ENCODE results near the gene NOL8.

DNA sequence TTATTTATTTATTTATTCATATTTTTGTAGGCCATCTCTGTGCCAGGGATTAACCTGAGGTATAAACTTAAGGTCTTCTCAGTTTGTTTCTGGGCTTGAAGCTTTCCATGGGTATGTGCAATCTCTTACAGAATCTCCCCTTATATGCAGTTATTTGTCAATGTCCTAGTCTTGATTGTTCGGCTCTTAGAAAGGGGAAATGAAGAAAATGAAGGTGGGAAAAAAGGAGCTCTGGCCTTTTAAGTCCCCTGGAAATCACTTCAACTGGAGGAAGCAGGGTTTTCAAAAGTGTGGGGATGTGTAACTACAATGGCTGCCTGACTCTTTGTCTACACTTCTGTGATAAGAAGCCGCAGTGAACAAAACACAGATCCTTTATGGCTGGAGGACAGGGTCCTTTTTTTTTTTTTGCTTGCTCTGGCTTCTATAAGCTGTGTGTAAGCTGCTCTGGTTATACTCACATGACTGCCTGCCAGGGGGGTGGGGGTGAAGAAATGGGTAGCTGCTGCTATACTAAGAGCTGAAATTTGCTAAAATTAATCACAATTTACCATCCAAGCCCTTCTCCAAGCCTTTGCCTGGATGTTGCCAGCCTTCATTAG is 34.3 kb upstream of the NOL8 start:
- no peak for TF ChIP-seq POLR2A (IDR thresholded peaks at IDR 0.05)
- TF ChIP-seq, protein P1, sequence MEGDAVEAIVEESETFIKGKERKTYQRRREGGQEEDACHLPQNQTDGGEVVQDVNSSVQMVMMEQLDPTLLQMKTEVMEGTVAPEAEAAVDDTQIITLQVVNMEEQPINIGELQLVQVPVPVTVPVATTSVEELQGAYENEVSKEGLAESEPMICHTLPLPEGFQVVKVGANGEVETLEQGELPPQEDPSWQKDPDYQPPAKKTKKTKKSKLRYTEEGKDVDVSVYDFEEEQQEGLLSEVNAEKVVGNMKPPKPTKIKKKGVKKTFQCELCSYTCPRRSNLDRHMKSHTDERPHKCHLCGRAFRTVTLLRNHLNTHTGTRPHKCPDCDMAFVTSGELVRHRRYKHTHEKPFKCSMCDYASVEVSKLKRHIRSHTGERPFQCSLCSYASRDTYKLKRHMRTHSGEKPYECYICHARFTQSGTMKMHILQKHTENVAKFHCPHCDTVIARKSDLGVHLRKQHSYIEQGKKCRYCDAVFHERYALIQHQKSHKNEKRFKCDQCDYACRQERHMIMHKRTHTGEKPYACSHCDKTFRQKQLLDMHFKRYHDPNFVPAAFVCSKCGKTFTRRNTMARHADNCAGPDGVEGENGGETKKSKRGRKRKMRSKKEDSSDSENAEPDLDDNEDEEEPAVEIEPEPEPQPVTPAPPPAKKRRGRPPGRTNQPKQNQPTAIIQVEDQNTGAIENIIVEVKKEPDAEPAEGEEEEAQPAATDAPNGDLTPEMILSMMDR (IDR thresholded peaks at IDR 0.05) = no peak
